GM21360 (cell line): ENCODE data around the gene NT5C3B.
A peak's percentile ranks its signal among the peaks of the same experiment; 100 is the strongest.
"Not testable (repeated sequence)": the region's sequence is repeated elsewhere in the genome, so short reads cannot be mapped to it uniquely, and the experiment has no call there.

Experiments used
- ATAC-seq: cut with Tn5 transposase; IDR thresholded peaks from one replicate; pipeline ENCODE4 v1.9.1; 2021; ENCODE audit warnings: mild to moderate bottlenecking, moderate library complexity; ENCODE audit not compliant: unreplicated experiment

NT5C3B gene

GRCh38 chr17:41835800-41836549 is at the start of gene NT5C3B:
NT5C3B (minus strand) TSS chr17:41836232; CDS start chr17:41836193, 39 bp downstream.
- ATAC-seq = no peak

GRCh38 chr17:41885733-41886132 is 49.7 kb upstream of the NT5C3B start:
- ATAC-seq = no peak

- no peak for ATAC-seq
Measured at GRCh38 chr17:41882756-41883155, 46.7 kb upstream of the NT5C3B start.

- no peak for ATAC-seq
Measured at GRCh38 chr17:41880130-41880529, 44.1 kb upstream of the NT5C3B start.

- ATAC-seq = not testable (repeated sequence)
Measured at GRCh38 chr17:41874293-41874670, 38.2 kb upstream of the NT5C3B start.

- no peak for ATAC-seq
Measured at GRCh38 chr17:41873559-41874292, 37.7 kb upstream of the NT5C3B start.

- ATAC-seq = no peak
Measured at GRCh38 chr17:41871789-41872188, 35.8 kb upstream of the NT5C3B start.

GRCh38 chr17:41870627-41871026 is 34.6 kb upstream of the NT5C3B start:
- ATAC-seq = no peak

GRCh38 chr17:41870097-41870496 is 34.1 kb upstream of the NT5C3B start:
- no peak for ATAC-seq

- no peak for ATAC-seq
Measured at GRCh38 chr17:41869426-41869825, 33.4 kb upstream of the NT5C3B start.

- no peak for ATAC-seq
Measured at GRCh38 chr17:41868568-41868967, 32.5 kb upstream of the NT5C3B start.

- ATAC-seq = no peak
Measured at GRCh38 chr17:41865596-41865893, 29.5 kb upstream of the NT5C3B start.

GRCh38 chr17:41864836-41865595 is 29.0 kb upstream of the NT5C3B start, which contains the start of gene KLHL11:
KLHL11 (minus strand) TSS chr17:41865423; CDS start chr17:41865370, 53 bp downstream.
- ATAC-seq = peak; percentile 76

- peak; percentile 23 for ATAC-seq
Measured at GRCh38 chr17:41864498-41864835, 28.4 kb upstream of the NT5C3B start.

- no peak for ATAC-seq
Measured at GRCh38 chr17:41863074-41863848, 27.2 kb upstream of the NT5C3B start.

- ATAC-seq = no peak
Measured at GRCh38 chr17:41860254-41860931, 24.4 kb upstream of the NT5C3B start.

GRCh38 chr17:41851382-41851781 is 15.3 kb upstream of the NT5C3B start:
- not testable (repeated sequence) for ATAC-seq

- no peak for ATAC-seq
Measured at GRCh38 chr17:41849251-41849990, 13.4 kb upstream of the NT5C3B start.

GRCh38 chr17:41848788-41849187 is 12.8 kb upstream of the NT5C3B start:
- ATAC-seq = no peak

- ATAC-seq = no peak
Measured at GRCh38 chr17:41844971-41845370, 8.9 kb upstream of the NT5C3B start.
